Prostate gland (tissue), 2 donors: Measurements from ENCODE around the gene CUL2. TPM values are rescaled to one million over a fixed set of nuclear protein-coding genes. Genes with fewer than 3 reads are reported as not detected.

Source experiments
- DNase-seq: peaks from one replicate; pipeline ENCODE4 v3.0.0-alpha.2; 2019; ENCODE audit warnings: low spot score
- H3K27ac ChIP-seq, 2 donors: fragments of 200-600 bp; sonication (generic); 2 replicates each; pipeline ENCODE4 v1.5.1; 2017 to 2019
- H3K27me3 ChIP-seq: fragments of 200-600 bp; sonication (generic); replicated peaks from 2 replicates; pipeline ENCODE4 v1.5.1; 2019; ENCODE audit not compliant: insufficient read depth
- H3K36me3 ChIP-seq, 2 donors: fragments of 200-600 bp; sonication (generic); 1 replicate in 1 of 2; 2 replicates in 1 of 2; pipeline versions ENCODE4 v1.5.1 to v1.8.1; 2017 to 2019
- H3K4me1 ChIP-seq: fragments of 200-600 bp; sonication (generic); replicated peaks from 2 replicates; pipeline ENCODE4 v1.5.1; 2019
- H3K4me3 ChIP-seq, 2 donors: fragments of 200-600 bp; sonication (generic); 2 replicates each; pipeline ENCODE4 v1.5.1; 2017 to 2019
- H3K9me3 ChIP-seq: fragments of 200-600 bp; sonication (generic); 2 replicates; pipeline ENCODE4 v1.5.1; 2017
- POLR2A ChIP-seq: fragments of 450-650 bp; IDR thresholded peaks from one replicate; pipeline ENCODE4 v1.6.1; 2016; ENCODE audit warnings: antibody characterized with exemption, mild to moderate bottlenecking
- POLR2AphosphoS5 ChIP-seq: sonication (generic); formaldehyde crosslinking; IDR thresholded peaks from one replicate; pipeline ENCODE4 v1.6.1; 2017; ENCODE audit warnings: antibody characterized with exemption
- WGBS: methylation state at CpG from one replicate; pipeline ENCODE4 v1.1.5; 2018; 5-methylcytosine and 5-hydroxymethylcytosine counted together
- intact Hi-C: fragments of 100-400 bp; cut with DNase I; formaldehyde crosslinking; loops from one replicate; pipeline ENCODE4 v1.14.2; 2022
- total RNA-seq, 2 donors: library from RNA; depleted of rRNA; stranded (reverse); fragments of >200 nt; gene quantifications; one replicate each; pipeline ENCODE4 v1.1.0, GENCODE V29; 2016
- TF ChIP-seq, protein P1 (sequence below), 4 experiments: fragments of 200-600 bp in 2 of 4; fragments of 450-650 bp in 2 of 4; sonication (generic) in 2 of 4; IDR thresholded peaks; 1 replicate in 3 of 4; 2 replicates in 1 of 4; pipeline ENCODE4 v1.5.1; 2016 to 2019; ENCODE audit warnings: antibody characterized with exemption in 4 of 4, mild to moderate bottlenecking in 2 of 4, moderate library complexity in 2 of 4

Gene CUL2
- total RNA-seq, 2 donors from 2014 or later = 15.5 to 15.9 TPM

GRCh38 chr10:35112571-35112970 lies 22.4 kb upstream of the CUL2 start:
- H3K4me3 ChIP-seq = no peak overlapping the region
- intact Hi-C loops = no loop called here
- no peaks in the 10 kb centered on the region for H3K4me1 ChIP-seq
- H3K9me3 ChIP-seq = no peaks in the 10 kb centered on the region
- no peaks in the 10 kb centered on the region for H3K27me3 ChIP-seq
- TF ChIP-seq POLR2A (no peak), POLR2AphosphoS5 (no peak)
- TF ChIP-seq, protein P1, sequence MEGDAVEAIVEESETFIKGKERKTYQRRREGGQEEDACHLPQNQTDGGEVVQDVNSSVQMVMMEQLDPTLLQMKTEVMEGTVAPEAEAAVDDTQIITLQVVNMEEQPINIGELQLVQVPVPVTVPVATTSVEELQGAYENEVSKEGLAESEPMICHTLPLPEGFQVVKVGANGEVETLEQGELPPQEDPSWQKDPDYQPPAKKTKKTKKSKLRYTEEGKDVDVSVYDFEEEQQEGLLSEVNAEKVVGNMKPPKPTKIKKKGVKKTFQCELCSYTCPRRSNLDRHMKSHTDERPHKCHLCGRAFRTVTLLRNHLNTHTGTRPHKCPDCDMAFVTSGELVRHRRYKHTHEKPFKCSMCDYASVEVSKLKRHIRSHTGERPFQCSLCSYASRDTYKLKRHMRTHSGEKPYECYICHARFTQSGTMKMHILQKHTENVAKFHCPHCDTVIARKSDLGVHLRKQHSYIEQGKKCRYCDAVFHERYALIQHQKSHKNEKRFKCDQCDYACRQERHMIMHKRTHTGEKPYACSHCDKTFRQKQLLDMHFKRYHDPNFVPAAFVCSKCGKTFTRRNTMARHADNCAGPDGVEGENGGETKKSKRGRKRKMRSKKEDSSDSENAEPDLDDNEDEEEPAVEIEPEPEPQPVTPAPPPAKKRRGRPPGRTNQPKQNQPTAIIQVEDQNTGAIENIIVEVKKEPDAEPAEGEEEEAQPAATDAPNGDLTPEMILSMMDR (IDR thresholded peaks at IDR 0.05) = no peak
- 56% methylated on average over 4 of the region's 4 CpGs for WGBS
- no peak overlapping the region for H3K27ac ChIP-seq
- H3K36me3 ChIP-seq = no peaks in the 10 kb centered on the region
- DNase-seq = no peak

DNA sequence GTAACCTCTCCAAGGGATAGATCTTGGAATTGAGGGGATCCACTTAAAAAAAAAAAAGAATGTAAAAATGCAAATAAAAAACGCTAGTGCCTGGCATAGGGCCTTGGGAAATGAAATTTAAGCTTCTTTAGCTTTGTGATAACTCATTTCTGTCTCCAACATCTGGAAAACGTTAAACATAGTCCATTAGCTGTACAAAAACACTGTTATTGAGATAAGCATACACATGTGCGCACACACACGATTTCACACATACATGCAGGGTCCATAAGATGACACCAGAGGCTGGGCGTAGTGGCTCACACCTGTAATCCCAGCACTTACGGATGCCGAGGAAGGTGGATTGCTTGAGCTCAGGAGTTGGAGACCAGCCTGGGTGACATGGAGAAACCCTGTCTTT lies 13.7 kb upstream of the CUL2 start:
- no peak for DNase-seq
- Histone ChIP-seq H3K4me1 (no peaks in the 10 kb centered on the region), H3K27ac (no peak overlapping the region), H3K9me3 (no peaks in the 10 kb centered on the region), H3K36me3 (no peaks in the 10 kb centered on the region), H3K4me3 (no peak overlapping the region), H3K27me3 (no peaks in the 10 kb centered on the region)
- WGBS = 53% methylated on average over 6 of the region's 7 CpGs
- no peak for TF ChIP-seq POLR2AphosphoS5
- TF ChIP-seq, protein P1 (IDR thresholded peaks at IDR 0.05) = no peak
- no peak for TF ChIP-seq POLR2A
- intact Hi-C loops = no loop called here

DNA sequence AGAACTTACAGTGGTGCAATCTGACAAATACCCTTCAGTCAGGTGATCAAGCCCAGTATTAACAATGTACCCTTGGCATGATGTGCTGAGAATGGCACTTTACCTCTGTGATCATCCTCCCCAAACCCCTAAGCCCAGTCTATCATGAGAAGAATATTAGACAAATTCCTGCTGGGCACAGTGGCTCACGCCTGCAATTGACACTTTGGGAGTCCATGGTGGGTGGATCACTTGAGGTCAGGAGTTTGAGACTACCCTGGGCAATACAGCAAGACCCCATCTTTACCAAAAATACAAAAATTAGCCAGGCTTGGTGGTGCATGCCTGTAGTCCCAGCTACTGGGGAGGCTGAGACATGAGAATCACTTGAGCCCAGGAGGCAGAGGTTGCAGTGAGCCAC lies 7.4 kb upstream of the CUL2 start:
- 83% methylated on average over 1 of the region's 1 CpG for WGBS
- DNase-seq = no peak
- H3K4me1 ChIP-seq = no peaks in the 10 kb centered on the region
- intact Hi-C loops = no loop called here
- H3K4me3 ChIP-seq = no peak overlapping the region
- H3K36me3 ChIP-seq = no peaks in the 10 kb centered on the region
- H3K27ac ChIP-seq = no peak overlapping the region
- H3K9me3 ChIP-seq = no peaks in the 10 kb centered on the region
- H3K27me3 ChIP-seq = no peaks in the 10 kb centered on the region
- TF ChIP-seq, protein P1 (IDR thresholded peaks at IDR 0.05) = no peak
- TF ChIP-seq POLR2A (no peak), POLR2AphosphoS5 (no peak)

- Histone ChIP-seq H3K27me3 (no peaks in the 10 kb centered on the region), H3K9me3 (no peaks in the 10 kb centered on the region), H3K27ac (no peak overlapping the region), H3K4me3 (no peak overlapping the region), H3K4me1 (no peaks in the 10 kb centered on the region), H3K36me3 (no peaks in the 10 kb centered on the region)
- WGBS = 53% methylated on average over 2 of the region's 2 CpGs
- intact Hi-C loops = no loop called here
- DNase-seq = no peak
- TF ChIP-seq, protein P1 (IDR thresholded peaks at IDR 0.05) = no peak
- TF ChIP-seq POLR2AphosphoS5 = no peak
- TF ChIP-seq POLR2A = no peak
Measured at GRCh38 chr10:35096312-35096711, 6.2 kb upstream of the CUL2 start.

DNA sequence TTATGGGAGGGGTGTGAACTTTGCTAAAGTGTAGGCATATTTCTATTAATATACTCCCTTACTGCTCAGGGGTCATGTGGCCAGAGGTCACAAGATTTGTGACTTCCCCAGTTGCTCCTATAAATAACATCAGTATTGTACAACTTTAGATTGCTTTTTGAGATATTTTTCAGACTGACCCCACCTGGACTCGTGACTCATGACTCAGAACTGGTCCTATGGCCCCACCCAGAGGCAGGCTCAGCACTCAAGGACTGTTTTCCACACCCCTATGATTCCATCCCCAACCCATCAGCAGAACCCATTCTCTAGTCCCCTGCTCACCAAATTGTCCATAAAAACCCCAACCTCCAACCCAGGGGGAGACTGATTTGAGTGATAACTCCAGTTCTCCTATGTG lies 2.7 kb upstream of the CUL2 start:
- no peak overlapping the region for H3K4me3 ChIP-seq
- WGBS = 62% methylated on average over 1 of the region's 1 CpG
- no peaks in the 10 kb centered on the region for H3K27me3 ChIP-seq
- DNase-seq = no peak
- TF ChIP-seq POLR2AphosphoS5 (no peak), POLR2A (no peak)
- TF ChIP-seq, protein P1 (IDR thresholded peaks at IDR 0.05) = no peak
- H3K27ac ChIP-seq = no peak overlapping the region
- intact Hi-C loops = no loop called here
- H3K4me1 ChIP-seq = peaks cover 5% of the 10 kb centered on the region
- H3K9me3 ChIP-seq = no peaks in the 10 kb centered on the region
- H3K36me3 ChIP-seq = no peaks in the 10 kb centered on the region
